HT1080 (cell line): Measurements from ENCODE around the gene GPR180. TPM values are rescaled to one million over a fixed set of nuclear protein-coding genes. Genes with fewer than 3 reads are reported as not detected.

Experiments used
- DNase-seq: peaks from one replicate; pipeline ENCODE4 v3.0.0-alpha.2; 2015; ENCODE audit warnings: low read depth
- total RNA-seq: library from RNA; depleted of rRNA; stranded (reverse); fragments of >200 nt; shearing (Covaris generic); gene quantifications from 2 replicates; pipeline ENCODE4 v1.2.3, GENCODE V29; 2014

GPR180 gene
- total RNA-seq, 1 experiment from 2014 or later = 9.0 TPM

- peak; percentile 48 for DNase-seq
Measured at GRCh38 chr13:94641409-94641941, 39.8 kb downstream of the GPR180 start.

- no peak for DNase-seq
Measured at GRCh38 chr13:94646904-94647303, 45.2 kb downstream of the GPR180 start.

GRCh38 chr13:94656176-94656575 is 54.5 kb downstream of the GPR180 start:
- DNase-seq = no peak

- peak; percentile 88 for DNase-seq
Measured at GRCh38 chr13:94656766-94657165, 55.1 kb downstream of the GPR180 start.

GRCh38 chr13:94657167-94657566 is 55.5 kb downstream of the GPR180 start:
- DNase-seq = no peak

GRCh38 chr13:94658926-94659597 is 57.4 kb downstream of the GPR180 start:
- DNase-seq = peak; percentile 55

GRCh38 chr13:94659598-94659946 is 57.9 kb downstream of the GPR180 start:
- DNase-seq = no peak

- DNase-seq = peak; percentile 25
Measured at GRCh38 chr13:94660695-94661326, 59.2 kb downstream of the GPR180 start.

GRCh38 chr13:94661406-94661805 is 59.7 kb downstream of the GPR180 start:
- DNase-seq = no peak

GRCh38 chr13:94662274-94662945 is 60.8 kb downstream of the GPR180 start:
- DNase-seq = no peak

GRCh38 chr13:94664889-94665288 is 63.2 kb downstream of the GPR180 start:
- DNase-seq = no peak

GRCh38 chr13:94666065-94666464 is 64.4 kb downstream of the GPR180 start:
- DNase-seq = no peak

GRCh38 chr13:94667190-94667589 is 65.5 kb downstream of the GPR180 start:
- DNase-seq = no peak

- DNase-seq = no peak
Measured at GRCh38 chr13:94672400-94672799, 70.7 kb downstream of the GPR180 start.

- DNase-seq = no peak
Measured at GRCh38 chr13:94673851-94674250, 72.2 kb downstream of the GPR180 start.

- peak; percentile 39 for DNase-seq
Measured at GRCh38 chr13:94674609-94675348, 73.1 kb downstream of the GPR180 start.

GRCh38 chr13:94677799-94678198 is 76.1 kb downstream of the GPR180 start:
- DNase-seq = no peak

- DNase-seq = no peak
Measured at GRCh38 chr13:94678845-94679244, 77.2 kb downstream of the GPR180 start.

- no peak for DNase-seq
Measured at GRCh38 chr13:94679614-94680013, 78.0 kb downstream of the GPR180 start.

GRCh38 chr13:94682229-94682628 is 80.6 kb downstream of the GPR180 start:
- DNase-seq = no peak

- DNase-seq = no peak
Measured at GRCh38 chr13:94683409-94683808, 81.8 kb downstream of the GPR180 start.
